ENCODE measurements around the gene FMNL2.

DNA sequence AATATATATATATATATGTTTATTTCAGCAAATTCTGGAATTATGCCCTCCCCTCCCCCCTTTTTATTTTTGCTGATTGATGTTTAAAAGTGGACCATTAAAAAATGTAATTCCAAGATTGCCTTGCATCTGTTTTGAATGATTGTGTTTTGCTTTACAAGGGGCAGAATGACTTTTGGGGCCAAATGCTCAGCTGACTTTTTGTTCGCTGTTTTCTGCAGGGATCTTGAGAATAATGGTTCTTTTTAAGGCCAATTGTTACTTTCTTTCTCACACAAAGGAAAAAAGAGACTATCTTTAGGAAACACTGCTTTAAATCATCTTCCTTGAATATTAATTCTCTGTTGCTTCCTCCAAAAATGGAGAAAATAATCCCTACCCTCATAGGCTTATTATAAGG, 95.9 kb downstream of the FMNL2 start:
- TF ChIP-seq, protein P1, sequence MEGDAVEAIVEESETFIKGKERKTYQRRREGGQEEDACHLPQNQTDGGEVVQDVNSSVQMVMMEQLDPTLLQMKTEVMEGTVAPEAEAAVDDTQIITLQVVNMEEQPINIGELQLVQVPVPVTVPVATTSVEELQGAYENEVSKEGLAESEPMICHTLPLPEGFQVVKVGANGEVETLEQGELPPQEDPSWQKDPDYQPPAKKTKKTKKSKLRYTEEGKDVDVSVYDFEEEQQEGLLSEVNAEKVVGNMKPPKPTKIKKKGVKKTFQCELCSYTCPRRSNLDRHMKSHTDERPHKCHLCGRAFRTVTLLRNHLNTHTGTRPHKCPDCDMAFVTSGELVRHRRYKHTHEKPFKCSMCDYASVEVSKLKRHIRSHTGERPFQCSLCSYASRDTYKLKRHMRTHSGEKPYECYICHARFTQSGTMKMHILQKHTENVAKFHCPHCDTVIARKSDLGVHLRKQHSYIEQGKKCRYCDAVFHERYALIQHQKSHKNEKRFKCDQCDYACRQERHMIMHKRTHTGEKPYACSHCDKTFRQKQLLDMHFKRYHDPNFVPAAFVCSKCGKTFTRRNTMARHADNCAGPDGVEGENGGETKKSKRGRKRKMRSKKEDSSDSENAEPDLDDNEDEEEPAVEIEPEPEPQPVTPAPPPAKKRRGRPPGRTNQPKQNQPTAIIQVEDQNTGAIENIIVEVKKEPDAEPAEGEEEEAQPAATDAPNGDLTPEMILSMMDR (IDR thresholded peaks at IDR 0.05; ENCODE audit: insufficient read depth, low read length, poor library complexity, severe bottlenecking), result no peak
- TF ChIP-seq EZH2phosphoT487 (conservative IDR thresholded peaks at IDR 0.05; ENCODE audit: low read length), result no peak

Measured in SU-DHL-6 (cell line).